T-helper 1 cell treated with Interleukin-12 subunit alpha and Interleukin-12 subunit beta and Interleukin-4 antibody, amounts not matched to agents 30 ng/mL and 1 ng/mL, for 36 hours (primary cell): ENCODE data around the gene GRB10. TPM values are rescaled to one million over a fixed set of nuclear protein-coding genes. Genes with fewer than 3 reads are reported as not detected.
"Not testable (repeated sequence)": the region's sequence is repeated elsewhere in the genome, so short reads cannot be mapped to it uniquely, and the experiment has no call there.

Experiments used
- intact Hi-C: fragments of 100-400 bp; cut with micrococcal nuclease; formaldehyde crosslinking; loops from one replicate; pipeline ENCODE4 v1.15.1; 2024
- total RNA-seq: library from RNA; stranded (reverse); gene quantifications from 2 replicates; pipeline ENCODE4 v1.2.3, GENCODE V29; 2022

GRB10 gene
- total RNA-seq, 1 donor from 2014 or later = 7.6 TPM

DNA sequence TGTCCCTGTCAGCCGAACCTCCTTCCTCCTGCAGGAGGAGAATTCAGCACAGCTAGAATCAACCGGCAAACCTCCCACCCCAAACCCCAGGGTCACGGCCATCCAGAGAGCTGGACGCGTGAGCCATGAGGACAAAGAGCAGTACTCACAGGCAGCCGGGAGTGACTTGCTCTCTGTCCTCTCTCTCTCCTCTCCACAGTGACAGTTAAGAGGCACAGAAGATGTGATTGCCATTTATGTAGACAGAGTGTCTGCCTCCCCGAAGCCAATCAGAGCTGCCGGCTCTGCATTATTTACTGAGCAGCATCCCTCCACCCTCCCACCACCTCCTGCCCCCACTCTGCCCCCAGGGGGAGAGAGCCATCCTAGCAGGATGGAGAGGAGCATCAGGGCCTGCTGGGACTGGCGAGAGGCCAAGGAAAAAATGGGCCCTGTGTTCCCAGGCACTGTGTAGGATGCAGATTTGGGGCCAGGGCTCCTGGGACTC, 221.8 kb downstream of the GRB10 start:
- intact Hi-C loops = no loop called here

DNA sequence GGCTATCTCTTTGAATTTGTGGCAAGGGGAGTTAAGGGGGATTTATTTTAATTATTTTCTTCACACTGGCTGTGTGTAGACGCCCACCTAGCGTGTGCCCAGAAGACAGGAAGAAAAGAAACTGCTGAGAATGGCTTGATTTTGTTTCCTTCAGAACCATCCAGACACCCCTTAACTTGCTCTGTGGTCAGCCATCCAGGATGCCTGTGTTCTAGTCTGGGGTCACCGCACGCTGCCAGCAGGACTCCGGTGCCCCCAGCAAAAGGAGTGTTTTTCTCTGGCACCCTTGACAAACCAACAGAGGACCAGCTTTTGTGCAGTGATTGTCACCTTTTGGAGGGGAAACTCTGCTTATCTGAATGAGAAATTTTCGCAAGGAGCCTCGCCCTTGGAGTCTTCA, 222.8 kb downstream of the GRB10 start:
- intact Hi-C loops = no loop called here

DNA sequence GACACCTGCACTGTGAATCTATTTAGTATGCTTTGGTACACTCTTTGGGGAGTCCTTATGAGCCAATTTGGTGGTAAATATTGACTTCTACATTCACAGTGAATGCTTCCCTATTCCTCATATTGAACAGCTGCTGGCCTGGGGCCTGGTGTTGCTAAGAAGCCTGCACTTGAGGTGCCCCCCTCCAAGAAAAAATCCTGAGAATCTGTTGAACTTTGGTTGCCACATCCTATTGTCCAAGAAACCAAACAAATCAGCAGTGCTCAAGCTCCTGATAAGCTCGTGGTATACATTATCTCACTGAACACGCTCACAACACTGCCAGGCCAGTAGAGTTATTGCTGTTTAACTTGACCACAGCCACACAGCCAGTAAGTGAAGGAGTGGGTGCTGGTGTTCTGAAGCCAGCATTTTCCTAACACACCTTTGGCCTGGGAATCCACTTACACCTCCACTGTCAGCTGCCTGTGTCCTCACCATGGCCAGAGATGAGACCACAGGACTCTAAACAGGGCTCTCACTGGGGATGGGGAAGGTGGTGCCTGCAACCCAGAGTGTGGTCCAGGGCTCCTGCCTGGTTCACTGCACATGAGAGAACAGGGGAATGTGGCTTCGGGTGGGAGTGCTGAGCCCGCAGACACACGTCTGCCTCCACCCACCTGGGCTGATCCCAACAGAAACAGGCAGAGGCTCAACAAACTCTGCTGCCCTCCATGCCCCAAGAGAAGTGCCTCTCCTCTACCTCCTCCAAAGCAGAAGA, 224.2 kb downstream of the GRB10 start:
- intact Hi-C loops = no loop called here

DNA sequence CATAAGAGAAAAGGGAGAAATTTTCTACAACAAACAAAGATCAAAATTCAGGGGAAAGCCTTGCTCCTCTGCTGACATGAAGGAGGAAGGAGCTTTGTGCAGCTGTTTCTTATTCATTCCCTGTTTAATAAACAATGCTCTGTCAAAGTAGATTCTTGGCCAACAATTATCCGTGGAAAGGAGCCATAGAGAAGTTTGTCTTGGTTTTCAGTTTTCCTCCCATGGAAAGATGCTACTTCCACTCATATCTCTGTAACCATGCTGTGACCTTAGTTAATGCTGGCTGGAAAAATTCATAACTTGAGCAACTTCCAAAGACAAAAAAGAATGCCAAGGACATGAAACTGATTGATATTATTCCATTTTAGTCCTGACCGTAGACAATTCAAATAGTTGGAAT, 225.6 kb downstream of the GRB10 start:
- intact Hi-C loops = no loop called here

DNA sequence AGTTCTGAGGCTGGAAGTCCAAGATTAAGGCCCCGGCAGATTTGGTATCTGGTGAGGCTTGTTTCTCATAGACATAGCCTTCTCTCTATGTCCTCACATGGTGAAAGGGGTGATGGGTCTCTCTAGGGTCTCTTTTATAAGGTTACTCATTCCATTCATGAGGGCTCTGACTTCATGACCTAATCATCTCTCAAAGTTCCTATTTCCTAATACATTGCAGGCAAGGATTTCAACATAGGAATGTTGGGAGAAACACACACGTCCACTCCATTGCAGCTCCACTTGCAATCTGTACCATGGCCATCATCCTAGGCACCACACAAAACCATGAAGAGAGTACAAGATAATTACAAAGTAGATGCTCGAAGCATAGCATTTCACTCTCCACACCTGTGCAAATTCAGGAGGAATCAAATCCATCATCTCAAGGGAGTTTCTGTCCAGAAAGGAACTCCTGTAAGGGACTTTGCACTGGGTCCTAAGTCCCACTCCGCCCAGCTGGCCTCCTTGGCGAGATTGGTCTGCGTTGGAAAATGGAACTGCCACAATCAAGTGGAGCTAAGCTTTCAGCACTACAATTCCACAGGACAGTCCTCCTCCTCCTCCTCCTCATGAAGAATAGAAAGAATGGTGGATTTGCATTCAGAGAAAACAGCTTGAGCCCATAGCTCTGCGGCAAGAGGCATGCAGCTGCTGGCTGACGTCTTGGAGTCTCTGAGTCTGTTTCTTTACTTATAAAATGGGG, 226.3 kb downstream of the GRB10 start:
- intact Hi-C loops = no loop called here

DNA sequence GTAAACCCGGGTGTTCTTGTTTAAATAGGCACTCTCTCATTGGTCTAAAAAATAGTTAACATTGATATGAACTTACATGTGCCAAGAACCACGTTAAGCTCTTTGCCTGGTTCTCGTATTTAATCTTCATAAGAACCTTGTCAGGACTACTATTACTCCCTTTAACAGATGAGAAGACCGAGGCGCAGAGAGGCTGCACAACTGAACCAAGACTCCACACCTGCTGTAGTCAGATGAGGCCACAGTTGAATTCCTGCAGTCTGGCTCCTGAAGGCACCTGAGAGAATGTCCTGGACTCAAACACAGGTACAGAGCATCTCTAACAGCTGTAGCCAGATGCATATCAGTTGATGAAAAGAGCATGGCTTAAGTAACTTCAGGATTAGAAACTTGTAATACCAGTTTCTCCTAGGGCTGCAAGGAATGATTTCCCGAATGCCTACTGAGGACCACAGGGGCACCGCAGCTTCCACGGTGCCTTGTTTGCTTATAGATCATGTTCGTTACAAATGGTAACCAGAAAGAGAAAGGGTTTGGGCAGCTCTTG, 227.0 kb downstream of the GRB10 start:
- intact Hi-C loops = no loop called here

DNA sequence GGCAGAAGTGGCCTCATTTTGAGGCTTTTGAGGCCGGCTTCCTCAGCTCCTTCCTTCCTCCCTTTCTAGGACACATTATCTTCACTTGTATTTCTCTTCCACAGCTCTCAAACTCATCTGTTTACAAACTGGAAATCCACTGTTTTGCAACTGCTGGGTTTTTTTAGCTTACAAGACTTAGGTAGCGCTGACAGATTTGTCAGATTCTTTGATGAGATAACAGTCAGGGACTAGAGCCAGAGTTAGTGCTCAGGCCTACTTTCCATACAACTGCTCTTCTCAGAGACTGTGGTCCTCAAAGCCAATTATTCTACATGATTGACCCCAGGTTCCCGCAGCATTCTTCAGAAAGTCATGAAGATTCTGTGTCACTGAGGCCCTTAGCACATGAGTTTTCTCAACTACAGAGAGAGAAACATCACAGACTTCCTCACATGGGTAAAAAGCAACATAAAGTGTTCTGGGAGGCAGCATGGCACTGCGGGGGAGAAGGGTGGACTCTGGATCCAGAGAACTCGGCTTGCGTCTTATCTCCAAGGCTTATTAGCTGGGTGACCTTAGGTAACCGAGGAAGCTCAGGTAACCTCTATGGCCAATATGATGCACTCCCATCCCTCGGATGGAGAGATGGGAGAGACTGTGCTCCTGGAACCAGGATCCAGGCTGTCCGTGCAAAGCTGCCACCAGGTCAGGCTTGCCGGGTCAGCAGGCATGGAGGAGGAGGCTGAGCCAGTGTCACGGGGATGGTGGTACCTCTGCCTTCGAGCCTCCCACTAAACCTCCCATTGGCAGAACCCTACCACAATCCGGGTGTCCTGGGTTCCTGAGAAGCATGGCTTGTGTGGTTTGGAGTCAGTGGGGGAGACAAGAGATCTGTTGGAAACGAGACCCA, 228.0 kb downstream of the GRB10 start:
- intact Hi-C loops = no loop called here

DNA sequence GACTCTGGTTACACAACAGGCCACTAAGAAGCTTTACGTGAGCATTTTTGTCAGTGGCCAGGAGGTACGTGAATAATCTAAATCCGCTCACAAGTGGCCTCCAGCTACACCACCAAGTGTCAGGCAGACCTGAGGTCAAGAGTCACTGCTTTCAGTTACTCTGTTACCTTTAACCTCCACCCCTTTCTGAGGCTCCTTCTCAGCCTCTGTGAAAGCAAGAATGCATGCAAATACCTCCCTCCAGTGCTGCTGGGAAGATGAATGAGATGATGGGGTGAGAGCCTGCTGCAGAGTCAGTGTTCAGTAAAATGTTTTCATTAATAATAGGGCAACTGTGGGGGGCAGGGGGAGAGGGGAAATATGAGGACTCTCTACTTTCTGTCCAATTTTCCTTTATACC, 228.7 kb downstream of the GRB10 start:
- intact Hi-C loops = no loop called here

DNA sequence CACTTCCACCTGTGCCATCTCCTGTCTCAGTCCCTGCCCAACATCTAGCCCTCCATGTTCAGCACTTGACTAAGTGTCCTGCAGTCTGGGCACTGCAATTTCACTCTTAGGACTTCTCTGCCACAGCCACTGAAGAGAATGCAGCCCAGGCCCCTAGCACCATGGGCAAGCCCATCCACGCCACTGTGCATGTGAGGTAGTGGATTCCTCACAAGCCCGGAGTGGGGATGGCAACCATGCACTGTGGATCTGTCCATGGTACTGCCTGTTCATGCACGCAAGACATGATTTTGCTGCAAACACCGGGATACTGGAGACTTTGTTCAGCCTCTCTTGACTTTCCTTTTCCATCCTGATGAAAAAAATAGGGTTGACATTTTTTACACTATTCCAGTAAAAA, 229.8 kb downstream of the GRB10 start:
- intact Hi-C loops = no loop called here

DNA sequence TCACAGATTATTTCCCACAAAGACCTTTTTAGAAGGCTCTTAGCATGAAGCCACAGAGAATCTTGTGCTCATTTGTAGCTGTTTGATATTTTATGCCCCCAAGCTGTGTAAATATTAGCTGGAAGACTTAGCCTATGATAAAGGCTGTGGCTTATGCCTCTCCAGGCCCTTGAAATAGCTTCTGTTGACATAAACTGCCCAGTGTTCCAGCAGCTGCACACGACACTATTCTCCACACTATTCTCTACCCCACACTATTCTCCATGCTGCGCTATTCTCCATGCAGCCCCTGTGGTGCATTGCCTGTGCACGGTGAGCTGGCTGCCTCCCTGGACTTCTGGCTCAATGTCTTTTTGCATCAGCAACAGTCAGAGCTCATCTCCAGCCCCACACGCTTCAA, 230.6 kb downstream of the GRB10 start:
- intact Hi-C loops = no loop called here

DNA sequence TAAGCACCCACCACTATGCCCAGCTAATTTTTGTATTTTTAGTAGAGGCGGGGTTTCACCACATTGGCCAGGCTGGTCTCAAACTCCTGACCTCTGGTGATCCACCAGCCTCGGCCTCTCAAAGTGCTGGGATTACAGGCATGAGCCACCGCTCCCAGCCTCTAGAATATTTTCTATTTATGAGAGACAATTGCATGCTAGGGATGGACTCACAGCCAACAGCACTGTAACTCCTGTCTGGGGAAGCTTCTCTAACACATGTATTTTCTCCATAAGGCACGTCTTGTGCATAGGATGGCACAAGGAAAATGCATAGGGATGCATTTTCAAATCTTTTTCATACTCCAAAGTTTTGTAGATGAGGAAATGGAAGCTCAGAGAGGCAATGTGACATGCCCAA, 237.1 kb downstream of the GRB10 start:
- intact Hi-C loops = not testable (repeated sequence)

DNA sequence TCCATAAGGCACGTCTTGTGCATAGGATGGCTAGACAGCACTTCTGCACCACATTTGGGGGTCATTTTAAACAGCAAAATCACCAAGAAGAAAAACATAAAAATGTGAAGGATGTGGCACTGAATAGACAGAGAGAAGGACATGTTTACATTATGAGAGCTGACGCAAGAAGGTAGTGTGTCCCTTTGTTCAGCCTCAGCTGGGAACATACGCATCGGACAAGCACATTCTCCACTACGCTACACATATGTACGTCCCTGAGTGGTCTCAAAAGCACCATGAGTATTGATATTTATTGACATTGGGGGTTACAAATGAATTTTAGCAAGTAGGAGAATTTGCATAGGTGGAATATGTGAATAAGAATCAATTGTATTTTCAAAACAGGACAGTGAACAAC, 237.7 kb downstream of the GRB10 start:
- intact Hi-C loops = no loop called here

DNA sequence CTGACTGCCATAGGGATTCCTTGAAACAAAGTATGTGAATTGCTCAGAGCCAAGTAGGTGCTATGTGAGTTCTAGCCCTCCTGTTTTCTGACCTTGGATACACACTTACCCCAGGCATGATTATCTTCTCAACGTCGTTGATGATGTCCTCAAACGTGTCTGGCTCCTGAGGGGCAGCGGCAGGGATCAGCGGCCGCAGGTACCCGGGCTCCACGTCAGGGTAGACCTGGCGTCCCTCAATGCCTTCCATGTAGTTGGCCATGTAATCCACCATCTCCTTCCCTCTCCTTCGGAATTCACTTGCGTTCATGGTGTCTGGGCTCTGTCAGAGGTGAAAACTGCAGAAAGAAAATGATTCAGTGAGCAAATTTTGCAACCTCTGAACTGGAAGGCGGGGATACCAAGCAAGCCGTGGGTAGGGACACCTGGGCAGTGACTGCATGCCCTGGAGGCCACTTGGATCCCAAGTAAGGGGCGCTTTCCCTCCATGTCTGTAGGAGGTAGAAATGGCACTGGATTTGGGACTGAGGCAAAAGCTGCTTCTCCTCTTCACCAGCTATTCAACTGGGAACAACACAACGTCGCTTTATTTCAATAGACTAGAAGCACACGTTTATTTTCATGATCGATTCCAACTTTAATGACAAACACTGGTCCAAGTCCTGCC, 238.8 kb downstream of the GRB10 start:
- intact Hi-C loops = no loop called here

DNA sequence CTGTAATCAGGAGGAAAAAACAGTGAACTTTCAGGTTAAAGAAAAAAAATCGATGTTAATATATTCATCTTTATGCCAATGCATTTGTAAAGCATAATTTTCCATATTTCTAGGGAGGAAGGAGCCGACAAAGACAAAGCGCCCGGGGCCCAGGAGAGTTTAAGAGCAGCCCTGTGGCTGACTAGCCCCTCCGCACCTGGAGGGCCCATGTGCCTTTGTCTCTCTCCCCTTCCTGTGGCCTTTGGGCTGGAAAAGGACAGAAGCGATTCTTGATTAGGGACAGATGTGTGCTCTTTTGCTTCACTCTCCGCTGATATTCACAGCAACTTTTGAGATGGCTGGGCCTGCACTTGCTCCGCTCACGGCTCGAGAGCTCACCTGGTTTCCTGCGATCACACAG, 240.6 kb downstream of the GRB10 start:
- intact Hi-C loops = no loop called here

DNA sequence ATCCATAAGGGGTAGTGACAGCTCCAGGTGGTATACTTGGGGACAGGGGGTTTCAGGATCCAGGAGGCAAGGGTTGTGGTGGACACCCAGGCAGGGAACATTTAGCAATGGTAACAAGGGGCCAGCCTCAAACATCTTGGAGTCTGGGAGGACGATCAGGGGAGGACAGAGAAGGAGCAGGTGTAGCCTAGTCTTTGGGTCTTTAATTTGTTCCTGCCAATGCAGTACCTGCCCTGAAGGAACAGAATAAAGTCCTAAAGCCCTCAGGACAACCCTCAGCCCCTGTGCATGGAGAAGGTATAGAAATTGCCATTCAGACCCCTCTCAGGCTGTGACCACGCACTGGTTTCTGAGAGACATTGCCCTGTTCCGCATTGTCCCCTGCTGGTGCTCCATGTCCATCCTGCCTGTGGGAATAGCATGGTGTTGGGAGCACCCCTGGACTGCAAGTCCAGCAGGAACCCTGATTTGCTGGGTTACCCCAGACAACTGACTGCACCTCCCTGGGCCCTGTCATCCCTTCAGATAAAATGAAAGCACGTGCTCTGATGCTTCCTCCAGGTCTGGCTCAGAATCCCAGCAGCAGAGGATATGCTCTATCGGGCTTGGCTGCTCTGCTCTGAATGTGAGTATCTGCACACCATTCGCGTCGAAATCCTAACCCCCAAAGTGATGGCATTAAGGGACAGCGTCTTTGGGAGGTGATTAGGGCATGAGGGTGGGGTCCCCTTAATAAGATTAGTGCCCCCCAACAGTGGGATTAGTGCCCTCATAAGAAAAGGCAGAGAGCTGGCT, 241.7 kb downstream of the GRB10 start:
- intact Hi-C loops = no loop called here

Other genes starting within 250 kb of the GRB10 start
- not detected in 2 replicates for gene DDC, start 217.5 kb downstream of the GRB10 start, total RNA-seq